NCI-H69 (cell line): ENCODE measurements around the gene LBX2.
A peak's percentile ranks its signal among the peaks of the same experiment; 100 is the strongest.
"Not testable (repeated sequence)": the region's sequence is repeated elsewhere in the genome, so short reads cannot be mapped to it uniquely, and the experiment has no call there.

Experiments used
- DNase-seq: peaks from one replicate; lab custom pipeline; 2025; lab: John Stamatoyannopoulos, UW

Gene LBX2

DNA sequence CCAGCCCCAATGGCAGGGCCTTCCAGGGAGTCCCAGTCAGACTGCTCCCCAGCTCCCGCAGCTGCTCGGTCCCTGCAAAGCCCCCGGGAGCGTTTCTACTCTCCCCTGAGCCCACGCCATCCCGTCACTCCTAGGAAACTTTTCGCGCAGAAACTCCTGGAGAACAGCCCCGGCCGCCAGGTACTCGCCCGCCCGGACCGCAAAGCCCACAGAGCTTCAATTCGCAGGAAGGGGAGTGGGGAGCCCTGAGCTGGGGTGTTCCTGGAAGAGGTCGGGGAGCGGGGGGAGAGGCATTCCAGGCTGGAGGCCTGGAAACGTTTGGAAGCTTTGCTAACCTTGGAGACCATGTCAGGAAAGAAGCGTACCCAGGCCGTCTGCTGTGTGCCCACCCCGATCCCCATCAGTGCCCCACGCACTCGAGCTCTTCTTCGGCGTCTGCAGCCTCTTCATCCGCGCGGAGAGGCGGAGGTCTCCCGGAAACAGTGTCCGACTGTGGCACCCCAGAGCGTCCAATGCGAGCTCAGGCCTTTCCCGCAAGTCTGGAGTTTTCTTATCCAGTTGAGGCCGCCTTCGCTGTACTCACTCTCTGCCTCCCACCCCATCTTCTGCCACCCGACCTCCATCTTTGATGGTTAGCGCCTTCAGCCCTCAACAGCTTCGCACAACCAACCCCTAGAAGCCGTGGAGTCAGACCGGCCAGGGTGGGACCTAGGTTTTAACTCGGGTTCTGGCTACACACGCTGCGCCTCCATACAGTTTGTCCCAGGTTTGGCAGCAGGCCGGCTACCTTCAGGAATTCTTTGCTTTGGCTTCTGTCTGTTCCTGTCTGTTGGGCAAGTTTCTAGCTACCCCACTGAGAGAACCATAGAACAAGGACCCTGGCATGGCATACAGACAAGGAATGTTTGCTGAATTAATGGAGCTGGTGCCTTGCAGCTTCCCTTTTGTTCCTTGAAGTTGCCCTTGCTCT lies 4.4 kb upstream of the LBX2 start:
- DNase-seq = no peak

GRCh38 chr2:74502720-74503505 lies 3.5 kb upstream of the LBX2 start:
- DNase-seq = peak; percentile 64

- DNase-seq = peak; percentile 17
These were observed 2.8 kb upstream of the LBX2 start for GRCh38 chr2:74502147-74502719.

GRCh38 chr2:74501335-74502071 lies 2.1 kb upstream of the LBX2 start:
- DNase-seq = no peak

GRCh38 chr2:74500578-74500946 lies 1.2 kb upstream of the LBX2 start:
- no peak for DNase-seq

- DNase-seq = no peak
These were observed 656 bp upstream of the LBX2 start for GRCh38 chr2:74499940-74500577.

DNA sequence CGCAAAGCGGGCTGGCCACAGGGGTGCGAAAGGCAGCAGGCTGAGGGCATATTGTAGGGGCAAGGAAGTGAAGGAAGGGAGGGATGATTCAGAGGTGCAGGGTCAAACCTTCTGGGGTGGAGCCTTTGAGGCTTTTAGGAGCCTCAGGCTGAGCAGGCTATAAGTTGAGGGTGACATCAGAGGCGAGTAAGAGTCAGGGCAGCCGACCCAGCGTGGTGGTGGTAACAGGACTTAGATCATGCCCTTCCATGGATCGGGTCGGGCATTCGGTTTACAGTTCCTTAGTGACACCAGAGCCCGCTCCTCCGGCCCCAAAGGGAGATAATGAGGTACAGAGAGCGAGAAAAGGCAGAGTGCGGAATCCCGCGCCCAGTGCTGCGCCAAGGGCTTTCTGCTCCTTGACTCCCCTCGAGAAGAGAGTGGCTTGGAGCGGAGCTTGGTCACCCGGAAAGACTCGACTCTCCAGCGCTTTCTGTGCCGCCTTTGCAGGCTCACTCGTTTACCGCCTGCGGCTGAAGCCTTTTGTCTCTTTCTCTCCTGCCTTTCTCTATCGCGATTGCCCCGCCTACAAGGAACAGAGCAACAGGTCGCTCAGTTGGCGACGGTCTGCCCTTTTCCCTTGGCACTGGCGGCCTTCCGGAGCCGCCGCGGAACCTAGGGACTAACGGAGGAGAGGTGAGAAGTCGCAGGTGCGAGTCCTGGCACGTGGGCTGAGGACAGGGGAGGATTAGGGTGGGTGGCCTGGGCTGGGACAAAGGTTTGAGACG lies 720 bp downstream of the LBX2 start:
- peak; percentile 34 for DNase-seq

DNA sequence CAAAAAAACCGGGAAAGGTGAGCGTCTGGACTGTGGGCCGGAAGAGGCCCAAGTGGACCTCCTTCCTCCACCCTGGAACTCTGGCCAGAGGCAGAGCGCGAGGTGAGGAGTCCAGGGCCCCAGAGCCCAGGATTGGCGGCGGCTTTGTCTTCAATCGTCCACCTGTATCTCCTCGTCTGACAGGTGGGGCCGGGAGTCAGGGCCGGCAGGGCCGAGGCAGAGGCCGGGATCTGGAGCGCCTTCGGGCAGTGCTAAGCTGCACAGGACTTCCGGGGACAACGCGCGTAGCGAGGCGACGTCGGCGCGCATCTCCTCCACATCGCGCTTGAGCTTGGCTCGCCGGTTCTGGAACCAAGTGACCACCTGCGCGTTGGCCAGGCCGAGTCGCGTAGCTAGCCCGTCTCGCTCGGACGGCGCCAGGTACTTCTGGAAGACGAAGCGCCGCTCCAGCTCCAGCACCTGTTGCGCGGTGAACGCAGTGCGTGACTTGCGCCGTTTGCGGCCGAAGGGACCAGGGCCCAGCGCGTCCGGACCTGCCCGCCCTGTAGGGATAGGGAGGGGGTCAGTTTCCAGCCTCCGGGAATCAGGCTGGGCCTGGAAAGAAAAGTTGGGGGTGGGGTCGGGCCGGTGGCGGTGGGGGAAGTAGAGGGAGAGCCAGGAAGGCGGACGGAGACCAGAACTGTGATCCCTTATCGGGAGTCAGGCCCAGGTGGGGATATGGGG lies 1.5 kb downstream of the LBX2 start:
- DNase-seq = peak; percentile 44

DNA sequence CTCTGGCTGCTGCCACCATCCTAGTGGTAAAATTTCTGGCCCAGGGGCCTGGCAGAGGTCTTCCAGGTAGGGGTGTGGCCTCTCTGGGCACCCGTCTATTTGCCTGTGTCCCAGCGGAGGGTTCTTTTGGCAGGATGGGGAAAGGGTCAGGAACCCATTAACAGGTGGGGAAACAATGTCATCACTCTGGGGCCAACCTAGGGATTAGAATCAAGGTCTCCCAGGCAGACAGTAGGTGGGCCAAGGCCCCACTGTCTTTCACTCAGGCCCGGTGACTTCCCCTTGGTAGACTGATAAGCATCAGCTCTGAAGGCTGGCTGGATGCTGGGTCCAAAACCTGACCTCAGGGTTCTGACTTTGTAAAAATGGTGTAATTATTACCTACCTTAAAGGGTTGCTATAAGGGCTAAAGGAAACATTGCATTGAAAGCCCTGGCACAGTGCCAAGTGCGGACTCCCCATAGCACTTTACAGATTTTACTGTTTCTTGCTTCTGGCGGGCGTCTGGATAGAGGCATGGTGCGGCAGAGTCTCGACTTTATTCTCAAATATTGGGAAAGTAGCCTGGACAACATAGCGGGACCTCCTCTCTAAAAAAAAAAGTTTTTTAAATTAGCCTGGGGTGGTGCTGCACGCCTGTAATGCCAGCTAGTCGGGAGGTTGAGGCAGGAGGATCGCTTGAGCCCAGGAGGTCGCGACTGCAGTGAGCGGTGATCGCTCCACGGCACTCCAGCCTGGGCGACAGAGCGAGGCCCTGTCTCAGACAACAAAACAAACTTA lies 2.2 kb downstream of the LBX2 start:
- no peak for DNase-seq

GRCh38 chr2:74495440-74495839 lies 4.0 kb downstream of the LBX2 start:
- DNase-seq = no peak

DNA sequence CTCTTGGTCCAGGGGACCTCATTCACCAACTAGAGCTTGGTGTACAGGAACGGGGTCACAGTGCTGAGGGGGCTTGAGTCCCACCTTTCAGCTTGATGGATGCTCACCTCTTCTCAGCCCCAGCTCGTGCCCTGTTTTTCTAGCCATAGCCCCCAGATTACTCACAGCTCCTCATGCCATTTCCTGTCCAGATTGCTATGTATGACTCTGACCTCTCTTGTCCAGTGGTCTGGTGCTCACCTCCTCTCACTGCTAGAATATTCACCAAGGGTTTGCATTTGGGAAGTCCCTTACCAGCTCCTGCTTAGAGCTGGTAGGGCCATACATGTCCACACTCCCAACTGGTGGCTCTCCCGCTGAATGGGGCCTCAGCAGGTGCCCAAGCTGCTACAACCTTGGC lies 5.9 kb downstream of the LBX2 start:
- no peak for DNase-seq

- no peak for DNase-seq
These were observed 7.5 kb downstream of the LBX2 start for GRCh38 chr2:74491648-74492544.

- no peak for DNase-seq
These were observed 9.5 kb downstream of the LBX2 start for GRCh38 chr2:74489906-74490305.

GRCh38 chr2:74488643-74489481 lies 10.5 kb downstream of the LBX2 start:
- DNase-seq = no peak

DNA sequence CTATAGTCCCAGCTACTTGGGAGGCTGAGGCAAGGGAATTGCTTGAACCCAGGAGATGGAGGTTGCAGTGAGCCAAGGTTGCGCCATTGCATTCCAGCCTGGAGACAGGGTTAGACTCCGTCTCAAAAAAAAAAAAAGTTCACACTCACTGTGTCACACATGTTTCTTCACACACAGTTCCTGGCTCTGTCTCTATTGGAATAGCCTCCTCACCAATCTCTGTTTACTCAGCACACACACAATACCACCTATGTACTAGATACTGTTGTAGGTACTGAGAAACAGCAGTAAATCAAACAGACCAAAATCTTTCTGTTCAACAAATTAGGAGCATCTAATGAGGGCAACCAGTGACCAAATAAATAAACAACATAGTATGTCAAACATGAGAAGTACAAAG lies 13.3 kb downstream of the LBX2 start:
- no peak for DNase-seq

DNA sequence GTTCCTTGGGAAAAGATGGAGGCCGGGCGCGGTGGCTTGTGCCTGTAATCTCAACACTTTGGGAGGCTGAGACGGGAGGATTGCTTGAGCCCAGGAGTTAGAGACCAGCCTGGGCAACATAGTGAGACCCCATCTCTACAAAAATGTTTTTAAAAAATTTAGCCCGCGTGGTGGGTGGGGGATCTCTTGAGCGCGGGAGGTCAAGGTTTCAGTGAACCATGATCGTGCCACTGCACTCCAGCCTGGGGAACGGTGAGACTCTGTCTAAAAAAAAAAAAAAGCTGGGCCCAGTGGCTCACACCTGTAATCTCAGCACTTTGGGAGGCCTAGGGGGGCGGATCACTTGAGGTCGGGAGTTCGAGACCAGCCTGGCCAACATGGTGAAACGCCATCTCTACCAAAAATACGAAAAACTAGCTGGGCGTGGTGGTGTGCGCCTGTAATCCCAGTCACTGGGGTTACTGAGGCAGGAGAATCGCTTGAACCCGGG lies 15.7 kb downstream of the LBX2 start:
- DNase-seq = not testable (repeated sequence)
